Uterus (tissue), 2 donors: ENCODE results near the gene RSAD1.

Experiments used
- POLR2A ChIP-seq, 2 donors: fragments of 450-650 bp; IDR thresholded peaks; one replicate each; pipeline ENCODE4 v1.6.1; 2016; ENCODE audit warnings: antibody characterized with exemption in 2 of 2, mild to moderate bottlenecking in 1 of 2, moderate library complexity in 1 of 2
- TF ChIP-seq, protein P1 (sequence below), 4 experiments: fragments of 200-600 bp in 2 of 4; fragments of 450-650 bp in 2 of 4; sonication (generic) in 2 of 4; IDR thresholded peaks; one replicate each; pipeline ENCODE4 v1.5.1; 2016 to 2019; ENCODE audit warnings: antibody characterized with exemption in 4 of 4, mild to moderate bottlenecking in 2 of 4, moderate library complexity in 1 of 4

GRCh38 chr17:50521514-50521913 is 42.9 kb downstream of the RSAD1 start:
- TF ChIP-seq, protein P1, sequence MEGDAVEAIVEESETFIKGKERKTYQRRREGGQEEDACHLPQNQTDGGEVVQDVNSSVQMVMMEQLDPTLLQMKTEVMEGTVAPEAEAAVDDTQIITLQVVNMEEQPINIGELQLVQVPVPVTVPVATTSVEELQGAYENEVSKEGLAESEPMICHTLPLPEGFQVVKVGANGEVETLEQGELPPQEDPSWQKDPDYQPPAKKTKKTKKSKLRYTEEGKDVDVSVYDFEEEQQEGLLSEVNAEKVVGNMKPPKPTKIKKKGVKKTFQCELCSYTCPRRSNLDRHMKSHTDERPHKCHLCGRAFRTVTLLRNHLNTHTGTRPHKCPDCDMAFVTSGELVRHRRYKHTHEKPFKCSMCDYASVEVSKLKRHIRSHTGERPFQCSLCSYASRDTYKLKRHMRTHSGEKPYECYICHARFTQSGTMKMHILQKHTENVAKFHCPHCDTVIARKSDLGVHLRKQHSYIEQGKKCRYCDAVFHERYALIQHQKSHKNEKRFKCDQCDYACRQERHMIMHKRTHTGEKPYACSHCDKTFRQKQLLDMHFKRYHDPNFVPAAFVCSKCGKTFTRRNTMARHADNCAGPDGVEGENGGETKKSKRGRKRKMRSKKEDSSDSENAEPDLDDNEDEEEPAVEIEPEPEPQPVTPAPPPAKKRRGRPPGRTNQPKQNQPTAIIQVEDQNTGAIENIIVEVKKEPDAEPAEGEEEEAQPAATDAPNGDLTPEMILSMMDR (IDR thresholded peaks at IDR 0.05) = no peak
- no peak for TF ChIP-seq POLR2A (IDR thresholded peaks at IDR 0.05)
